Mesenchymal stem cell (in vitro differentiated cells and primary cell): ENCODE results near the gene GNG2.

Source experiments
- DNase-seq: peaks from one replicate; pipeline ENCODE4 v3.0.0-alpha.2; 2013
- H2AFZ ChIP-seq: one replicate; pipeline ENCODE4 v1.6.1; 2013; ENCODE audit warnings: low read depth, mild to moderate bottlenecking, control low read depth, inconsistent platforms, low read length, moderate library complexity
- H2AK5ac ChIP-seq: 2 replicates; pipeline ENCODE4 v1.6.1; 2013; ENCODE audit warnings: low read length, moderate library complexity, mild to moderate bottlenecking, inconsistent platforms; ENCODE audit not compliant: severe bottlenecking
- H2BK120ac ChIP-seq: one replicate; pipeline ENCODE4 v1.6.1; 2013; ENCODE audit warnings: low read depth, mild to moderate bottlenecking, inconsistent platforms, low read length, moderate library complexity
- H2BK12ac ChIP-seq, 2 experiments: one replicate each; pipeline ENCODE4 v1.6.1; 2013; ENCODE audit warnings: inconsistent platforms in 2 of 2, low read length in 2 of 2, mild to moderate bottlenecking in 2 of 2, moderate library complexity in 2 of 2, control low read depth in 1 of 2
- H2BK15ac ChIP-seq: one replicate; pipeline ENCODE4 v1.6.1; 2013; ENCODE audit warnings: mild to moderate bottlenecking, low read depth, inconsistent platforms; ENCODE audit not compliant: poor library complexity, severe bottlenecking
- H2BK5ac ChIP-seq: 2 replicates; pipeline ENCODE4 v1.6.1; 2013; ENCODE audit warnings: low read depth, mild to moderate bottlenecking, low read length, control low read depth, inconsistent platforms; ENCODE audit not compliant: poor library complexity, severe bottlenecking
- H3K14ac ChIP-seq, 2 experiments: one replicate each; pipeline ENCODE4 v1.6.1; 2013; ENCODE audit warnings: inconsistent platforms in 2 of 2, low read length in 2 of 2, control low read depth in 1 of 2, mild to moderate bottlenecking in 1 of 2, moderate library complexity in 1 of 2
- H3K18ac ChIP-seq, 2 experiments: one replicate each; pipeline ENCODE4 v1.6.1; 2013; ENCODE audit warnings: inconsistent platforms in 2 of 2, low read length in 2 of 2, control low read depth in 1 of 2, low read depth in 1 of 2, mild to moderate bottlenecking in 1 of 2
- H3K23ac ChIP-seq, 2 experiments: one replicate each; pipeline ENCODE4 v1.6.1; 2013; ENCODE audit warnings: inconsistent platforms in 2 of 2, low read length in 2 of 2, mild to moderate bottlenecking in 2 of 2, moderate library complexity in 2 of 2, control low read depth in 1 of 2
- H3K27ac ChIP-seq: 2 replicates; pipeline ENCODE4 v1.5.1; 2013; ENCODE audit warnings: mild to moderate bottlenecking, moderate library complexity, low read length, control low read depth, inconsistent platforms; ENCODE audit not compliant: poor library complexity, severe bottlenecking
- H3K27me3 ChIP-seq, 2 experiments: 2 replicates each; pipeline versions ENCODE4 v1.6.1 to v1.7.0; 2013; ENCODE audit warnings: low read length in 2 of 2, mild to moderate bottlenecking in 2 of 2, moderate library complexity in 2 of 2, control low read depth in 1 of 2, inconsistent platforms in 1 of 2; ENCODE audit not compliant: control insufficient read depth in 1 of 2, insufficient read depth in 1 of 2
- H3K36me3 ChIP-seq, 2 experiments: 2 replicates each; pipeline versions ENCODE4 v1.6.1 to v1.7.0; 2013; ENCODE audit warnings: low read length in 2 of 2, control low read depth in 1 of 2, inconsistent platforms in 1 of 2, low read depth in 1 of 2, mild to moderate bottlenecking in 1 of 2; ENCODE audit not compliant: insufficient read depth in 2 of 2, control insufficient read depth in 1 of 2
- H3K4ac ChIP-seq, 2 experiments: one replicate each; pipeline ENCODE4 v1.6.1; 2013; ENCODE audit warnings: inconsistent platforms in 2 of 2, low read length in 2 of 2, mild to moderate bottlenecking in 2 of 2, moderate library complexity in 2 of 2, control low read depth in 1 of 2, low read depth in 1 of 2
- H3K4me1 ChIP-seq: 2 replicates; pipeline ENCODE4 v1.6.1; 2013; ENCODE audit warnings: low read depth, low read length, control low read depth; ENCODE audit not compliant: control insufficient read depth, insufficient read depth
- H3K4me2 ChIP-seq: 2 replicates; pipeline ENCODE4 v1.6.1; 2013; ENCODE audit warnings: low read length, mild to moderate bottlenecking, inconsistent platforms; ENCODE audit not compliant: poor library complexity, severe bottlenecking
- H3K4me3 ChIP-seq, 2 experiments: 2 replicates each; pipeline versions ENCODE4 v1.5.1 to v1.7.0; 2013; ENCODE audit warnings: low read length in 2 of 2, mild to moderate bottlenecking in 2 of 2, control low read depth in 1 of 2, low read depth in 1 of 2; ENCODE audit not compliant: insufficient read depth in 1 of 2
- H3K79me1 ChIP-seq: replicated peaks from 2 replicates; pipeline ENCODE4 v1.6.1; 2013; ENCODE audit warnings: mild to moderate bottlenecking, control low read depth, low read length, inconsistent platforms; ENCODE audit not compliant: poor library complexity, severe bottlenecking
- H3K9ac ChIP-seq: 2 replicates; pipeline ENCODE4 v1.7.0; 2013; ENCODE audit warnings: mild to moderate bottlenecking, low read length, moderate library complexity
- H3K9me3 ChIP-seq: 2 replicates; pipeline ENCODE4 v1.7.0; 2013; ENCODE audit warnings: mild to moderate bottlenecking, low read length; ENCODE audit not compliant: control insufficient read depth
- H4K8ac ChIP-seq: one replicate; pipeline ENCODE4 v1.6.1; 2013; ENCODE audit warnings: inconsistent platforms, mild to moderate bottlenecking, low read length, moderate library complexity
- H4K91ac ChIP-seq: one replicate; pipeline ENCODE4 v1.6.1; 2013; ENCODE audit warnings: mild to moderate bottlenecking, low read length, inconsistent platforms
- WGBS: methylation state at CpG from one replicate; pipeline ENCODE4 v1.1.7; 2013; ENCODE audit warnings: mixed read lengths; 5-methylcytosine and 5-hydroxymethylcytosine counted together

The GNG2 gene

DNA sequence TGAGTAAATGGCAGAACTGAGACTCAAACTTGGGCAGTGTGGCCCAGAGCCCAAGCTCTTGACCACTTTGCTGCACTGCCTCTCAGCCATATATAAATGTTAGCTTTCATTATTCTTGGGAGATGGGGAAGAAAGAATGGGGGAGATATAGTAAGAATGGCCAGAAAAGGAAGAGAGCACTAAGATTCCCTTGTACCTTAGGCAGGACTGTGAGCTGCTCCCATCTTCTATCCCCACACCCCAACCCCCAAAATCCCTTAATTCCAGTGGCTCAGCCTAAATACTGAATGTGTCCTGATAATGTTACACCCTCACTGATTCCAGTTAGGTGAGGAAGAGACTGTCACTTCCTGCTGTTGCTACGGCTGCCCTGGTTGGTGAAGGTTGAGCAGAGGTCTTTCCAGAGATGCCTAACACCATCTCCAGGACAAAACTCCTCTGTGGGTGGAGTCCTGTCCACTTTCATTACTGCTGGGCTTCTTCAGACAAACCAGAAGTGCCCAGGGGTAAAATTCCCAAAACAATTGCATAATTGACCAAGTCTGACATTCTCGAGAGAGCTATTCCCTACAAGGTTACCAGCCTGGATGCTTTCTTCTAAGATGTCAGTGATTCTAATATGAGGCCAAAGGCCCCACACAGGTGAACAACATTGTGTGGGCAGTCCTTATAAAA lies 51.8 kb downstream of the GNG2 start:
- no peak overlapping the region for H4K91ac ChIP-seq
- H2BK120ac ChIP-seq: no peak overlapping the region
- no peak overlapping the region for H3K9ac ChIP-seq
- H3K4ac ChIP-seq: no peak overlapping the region
- no peak for DNase-seq
- H2AFZ ChIP-seq: no peak overlapping the region
- WGBS: 81% methylated on average over 2 of the region's 2 CpGs
- no peak overlapping the region for H3K18ac ChIP-seq
- H3K79me1 ChIP-seq: peaks cover 1% of the 10 kb centered on the region
- H3K4me3 ChIP-seq: no peak overlapping the region
- H3K36me3 ChIP-seq: no peaks in the 10 kb centered on the region
- peaks cover 2% of the 10 kb centered on the region for H3K4me1 ChIP-seq
- H2BK12ac ChIP-seq: no peak overlapping the region
- H3K27ac ChIP-seq: no peak overlapping the region
- no peak overlapping the region for H3K14ac ChIP-seq
- no peak overlapping the region for H3K23ac ChIP-seq
- no peak overlapping the region for H2BK5ac ChIP-seq
- no peaks in the 10 kb centered on the region for H3K27me3 ChIP-seq
- no peak overlapping the region for H2AK5ac ChIP-seq
- no peak overlapping the region for H3K4me2 ChIP-seq
- H4K8ac ChIP-seq: peak overlapping the region; percentile 64
- no peak overlapping the region for H2BK15ac ChIP-seq
- no peaks in the 10 kb centered on the region for H3K9me3 ChIP-seq

- no peak overlapping the region for H2AK5ac ChIP-seq
- no peak for DNase-seq
- H4K91ac ChIP-seq: no peak overlapping the region
- H2BK12ac ChIP-seq: no peak overlapping the region
- H3K27ac ChIP-seq: no peak overlapping the region
- no peak overlapping the region for H3K14ac ChIP-seq
- no peak overlapping the region for H3K4me3 ChIP-seq
- H3K23ac ChIP-seq: no peak overlapping the region
- WGBS: 91% methylated on average over 5 of the region's 6 CpGs
- H2AFZ ChIP-seq: no peak overlapping the region
- H3K4ac ChIP-seq: no peak overlapping the region
- H3K27me3 ChIP-seq: no peaks in the 10 kb centered on the region
- H3K4me2 ChIP-seq: no peak overlapping the region
- no peak overlapping the region for H4K8ac ChIP-seq
- no peaks in the 10 kb centered on the region for H3K36me3 ChIP-seq
- H3K9me3 ChIP-seq: no peaks in the 10 kb centered on the region
- peaks cover 1% of the 10 kb centered on the region for H3K79me1 ChIP-seq
- no peak overlapping the region for H3K9ac ChIP-seq
- no peak overlapping the region for H2BK120ac ChIP-seq
- no peak overlapping the region for H2BK15ac ChIP-seq
- H2BK5ac ChIP-seq: no peak overlapping the region
- no peak overlapping the region for H3K18ac ChIP-seq
- no peaks in the 10 kb centered on the region for H3K4me1 ChIP-seq
Observed at GRCh38 chr14:51914310-51914709, 53.9 kb downstream of the GNG2 start.

- H3K4me3 ChIP-seq: peak overlapping the region in 1 of 2 experiments; percentile 22
- H3K23ac ChIP-seq: no peak overlapping the region
- no peak overlapping the region for H3K27ac ChIP-seq
- no peak overlapping the region for H3K18ac ChIP-seq
- no peaks in the 10 kb centered on the region for H3K4me1 ChIP-seq
- no peaks in the 10 kb centered on the region for H3K9me3 ChIP-seq
- H3K9ac ChIP-seq: peak overlapping the region; percentile 42
- no peak overlapping the region for H2BK12ac ChIP-seq
- H3K4ac ChIP-seq: no peak overlapping the region
- no peak overlapping the region for H4K8ac ChIP-seq
- no peaks in the 10 kb centered on the region for H3K36me3 ChIP-seq
- H2BK5ac ChIP-seq: no peak overlapping the region
- H3K14ac ChIP-seq: no peak overlapping the region
- WGBS: 98% methylated on average over 6 of the region's 6 CpGs
- no peak overlapping the region for H2BK15ac ChIP-seq
- H4K91ac ChIP-seq: no peak overlapping the region
- H3K27me3 ChIP-seq: no peaks in the 10 kb centered on the region
- H2BK120ac ChIP-seq: no peak overlapping the region
- H3K4me2 ChIP-seq: no peak overlapping the region
- DNase-seq: no peak
- H3K79me1 ChIP-seq: no peaks in the 10 kb centered on the region
- no peak overlapping the region for H2AFZ ChIP-seq
- no peak overlapping the region for H2AK5ac ChIP-seq
Observed at GRCh38 chr14:51917193-51917592, 56.8 kb downstream of the GNG2 start.

- H3K4me2 ChIP-seq: no peak overlapping the region
- H3K18ac ChIP-seq: no peak overlapping the region
- no peaks in the 10 kb centered on the region for H3K36me3 ChIP-seq
- no peak overlapping the region for H3K4me3 ChIP-seq
- no peaks in the 10 kb centered on the region for H3K9me3 ChIP-seq
- H2AK5ac ChIP-seq: no peak overlapping the region
- H3K79me1 ChIP-seq: no peaks in the 10 kb centered on the region
- no peak overlapping the region for H2BK12ac ChIP-seq
- H2AFZ ChIP-seq: no peak overlapping the region
- H4K8ac ChIP-seq: no peak overlapping the region
- H3K27me3 ChIP-seq: no peaks in the 10 kb centered on the region
- H3K4me1 ChIP-seq: peaks cover 1% of the 10 kb centered on the region
- no peak overlapping the region for H3K14ac ChIP-seq
- no peak overlapping the region for H2BK5ac ChIP-seq
- H2BK120ac ChIP-seq: no peak overlapping the region
- H2BK15ac ChIP-seq: no peak overlapping the region
- no peak overlapping the region for H3K4ac ChIP-seq
- H3K27ac ChIP-seq: no peak overlapping the region
- no peak overlapping the region for H3K23ac ChIP-seq
- no peak overlapping the region for H4K91ac ChIP-seq
- WGBS: 41% methylated on average over 2 of the region's 3 CpGs
- no peak overlapping the region for H3K9ac ChIP-seq
- DNase-seq: peak; percentile 26
Observed at GRCh38 chr14:51921026-51921425, 60.6 kb downstream of the GNG2 start.
